D721Med (cell line): ENCODE data around the gene MMAB.

Source experiments
- DNase-seq: peaks from one replicate; pipeline ENCODE4 v3.0.0; 2011; ENCODE audit warnings: low spot score; ENCODE audit not compliant: insufficient read length
- FAIRE-seq: peaks from 2 replicates; lab custom pipeline; 2011; peaks lifted over from hg19 to GRCh38; lab: Jason Lieb, UNC
- TF ChIP-seq, protein P1 (sequence below): IDR thresholded peaks from 2 replicates; pipeline ENCODE4 v1.5.1; 2012; ENCODE audit warnings: mild to moderate bottlenecking, control low read depth; ENCODE audit not compliant: insufficient read depth; ENCODE audit errors: missing control alignments

The MMAB gene

DNA sequence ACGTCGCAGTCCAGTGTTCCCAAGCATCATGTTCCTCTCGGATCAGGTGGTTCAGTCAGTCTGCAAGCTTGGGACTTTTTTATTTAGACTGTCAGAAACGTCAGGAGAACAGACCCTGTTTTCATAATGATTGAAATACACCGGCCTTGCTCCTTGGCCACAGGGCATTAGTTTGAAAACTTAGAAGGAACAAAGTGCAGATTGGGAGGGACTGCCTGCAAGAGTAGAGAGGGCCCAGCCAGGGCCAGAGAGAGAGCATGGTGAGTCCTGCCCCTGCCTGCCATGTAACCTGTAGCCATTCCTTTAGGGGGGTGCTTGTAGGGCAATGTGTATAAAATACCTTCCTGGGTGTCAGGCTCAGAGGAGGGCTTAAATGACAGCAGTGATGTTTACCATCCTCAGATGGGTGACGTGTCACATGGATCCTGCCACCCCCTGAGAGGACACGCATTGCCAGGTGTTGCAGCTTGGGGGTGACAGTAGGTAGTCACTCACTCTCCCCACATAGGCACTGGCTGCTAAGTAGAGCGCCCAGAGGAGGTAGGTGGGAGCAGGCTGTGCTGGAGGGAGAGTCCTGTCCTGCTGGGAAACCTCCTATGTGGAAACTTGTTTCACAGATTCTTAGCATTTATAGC is 45.7 kb downstream of the MMAB start:
- FAIRE-seq (no peak), DNase-seq (no peak)
- TF ChIP-seq, protein P1, sequence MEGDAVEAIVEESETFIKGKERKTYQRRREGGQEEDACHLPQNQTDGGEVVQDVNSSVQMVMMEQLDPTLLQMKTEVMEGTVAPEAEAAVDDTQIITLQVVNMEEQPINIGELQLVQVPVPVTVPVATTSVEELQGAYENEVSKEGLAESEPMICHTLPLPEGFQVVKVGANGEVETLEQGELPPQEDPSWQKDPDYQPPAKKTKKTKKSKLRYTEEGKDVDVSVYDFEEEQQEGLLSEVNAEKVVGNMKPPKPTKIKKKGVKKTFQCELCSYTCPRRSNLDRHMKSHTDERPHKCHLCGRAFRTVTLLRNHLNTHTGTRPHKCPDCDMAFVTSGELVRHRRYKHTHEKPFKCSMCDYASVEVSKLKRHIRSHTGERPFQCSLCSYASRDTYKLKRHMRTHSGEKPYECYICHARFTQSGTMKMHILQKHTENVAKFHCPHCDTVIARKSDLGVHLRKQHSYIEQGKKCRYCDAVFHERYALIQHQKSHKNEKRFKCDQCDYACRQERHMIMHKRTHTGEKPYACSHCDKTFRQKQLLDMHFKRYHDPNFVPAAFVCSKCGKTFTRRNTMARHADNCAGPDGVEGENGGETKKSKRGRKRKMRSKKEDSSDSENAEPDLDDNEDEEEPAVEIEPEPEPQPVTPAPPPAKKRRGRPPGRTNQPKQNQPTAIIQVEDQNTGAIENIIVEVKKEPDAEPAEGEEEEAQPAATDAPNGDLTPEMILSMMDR = no peak

DNA sequence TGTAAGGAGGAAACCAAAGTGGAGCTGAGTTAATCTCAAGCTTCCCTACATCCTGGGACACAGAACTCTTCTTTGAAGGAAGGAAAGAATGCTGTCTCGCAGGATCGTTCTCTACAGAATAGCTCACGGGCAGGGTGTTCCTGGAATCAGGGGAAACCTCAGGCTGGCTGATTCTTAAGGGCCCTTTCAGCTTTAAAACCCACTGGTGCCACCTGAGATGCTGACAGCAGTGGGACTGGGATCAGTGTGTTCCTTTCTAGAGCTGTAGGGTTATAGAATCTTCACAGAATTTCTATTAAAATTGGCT is 48.1 kb downstream of the MMAB start:
- FAIRE-seq (no peak), DNase-seq (no peak)
- TF ChIP-seq, protein P1 = no peak

DNA sequence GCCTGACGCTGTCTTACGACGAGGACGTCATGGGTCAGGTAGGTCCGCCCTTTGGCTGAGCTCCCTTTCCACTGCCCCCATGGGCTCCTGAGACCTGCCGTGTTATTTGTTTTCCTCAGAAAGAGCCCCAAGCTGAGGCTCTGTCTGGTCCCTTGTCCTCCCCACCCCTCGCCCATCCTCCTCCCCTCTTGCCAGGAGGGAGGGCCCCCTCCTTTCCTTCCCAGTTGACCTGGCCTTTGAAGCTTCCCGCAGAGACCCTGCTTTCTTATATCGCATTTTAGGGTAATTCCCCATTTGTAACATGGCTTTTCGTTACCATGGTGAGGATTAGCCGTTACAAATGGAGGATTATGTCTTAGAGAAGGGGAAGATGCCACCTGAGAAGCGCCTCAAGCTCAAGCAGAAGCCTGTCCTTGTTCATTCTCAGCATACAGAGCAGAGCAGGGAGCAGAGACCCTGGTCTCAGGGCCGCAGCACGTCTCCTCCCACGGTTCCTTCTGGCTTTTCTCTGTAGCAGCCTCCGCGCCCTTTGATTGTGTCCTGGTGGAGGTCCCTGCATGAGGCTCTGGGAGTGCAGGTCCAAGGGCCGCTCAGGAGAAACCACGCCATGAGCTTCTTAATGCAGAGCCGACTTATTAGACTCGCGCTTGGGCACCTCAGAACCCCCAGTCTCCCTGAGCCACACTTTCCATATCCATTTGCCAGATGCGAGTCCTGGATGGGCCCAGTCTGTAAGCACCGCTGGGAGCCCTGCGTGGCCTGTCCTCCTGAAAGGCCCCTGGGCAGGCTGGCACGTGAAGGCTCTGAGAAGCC is 48.6 kb downstream of the MMAB start:
- DNase-seq (no peak), FAIRE-seq (peak; percentile 70)
- TF ChIP-seq, protein P1 = no peak

DNA sequence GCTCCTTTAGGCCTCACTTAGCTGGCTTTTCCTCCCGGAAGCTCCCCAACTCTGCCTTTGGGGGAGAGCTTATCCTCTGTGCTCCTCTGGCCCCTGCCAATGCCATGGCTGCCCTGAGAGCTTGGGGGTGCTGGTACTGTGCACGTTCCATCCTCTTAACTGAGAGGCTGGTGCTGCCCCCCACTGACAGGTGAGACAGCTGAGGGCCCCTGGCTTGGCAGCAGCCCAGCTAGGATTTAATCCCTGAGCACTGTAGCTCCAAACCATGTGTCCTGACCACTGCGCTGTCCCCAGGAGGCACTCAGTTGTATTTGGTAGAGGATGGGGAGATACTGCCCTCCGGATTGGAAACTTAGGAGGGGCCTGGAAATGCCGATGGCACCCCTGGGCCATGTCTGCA is 49.8 kb downstream of the MMAB start:
- FAIRE-seq (no peak), DNase-seq (no peak)
- TF ChIP-seq, protein P1 = peak; percentile 24

DNA sequence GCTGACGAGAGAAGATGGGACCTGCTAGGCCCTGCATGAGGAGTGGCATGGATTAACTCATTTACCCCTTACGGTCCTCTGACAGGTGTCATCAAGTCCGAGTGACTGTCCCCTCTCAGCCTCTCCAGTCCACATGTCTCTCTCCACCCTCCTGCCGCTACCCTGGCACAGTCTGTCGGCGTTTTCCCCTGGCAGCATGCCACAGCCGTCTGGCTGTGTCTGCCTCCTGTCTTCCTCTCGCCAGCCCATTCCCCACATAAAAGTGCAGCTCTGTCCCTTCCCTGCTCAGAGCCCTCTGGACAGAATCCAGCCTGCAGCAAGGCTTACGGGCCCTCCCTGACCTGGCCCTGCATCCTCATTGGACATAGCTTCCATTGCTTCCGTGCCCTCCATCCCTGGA is 50.2 kb downstream of the MMAB start:
- TF ChIP-seq, protein P1 = no peak
- no peak for FAIRE-seq
- no peak for DNase-seq

DNA sequence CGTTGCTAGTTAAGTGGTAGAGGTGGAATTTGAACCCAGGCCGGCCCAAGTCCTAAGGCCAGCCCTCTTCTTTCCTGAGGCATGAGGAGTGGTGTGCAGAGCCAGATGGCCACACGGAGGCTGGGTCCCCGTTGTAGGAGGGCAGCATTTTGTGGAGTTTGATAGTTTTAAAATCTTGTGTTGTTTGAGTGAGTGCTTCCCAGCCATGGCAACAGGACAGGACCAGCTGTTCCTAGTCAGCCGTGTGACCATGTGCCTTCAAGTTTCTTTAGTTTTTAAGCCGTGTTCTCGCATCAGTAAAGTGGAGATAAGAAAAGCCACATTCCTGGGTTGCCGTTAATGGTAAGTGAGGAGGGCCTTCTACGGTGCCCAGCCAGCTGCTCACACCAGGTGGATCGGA is 51.5 kb downstream of the MMAB start:
- TF ChIP-seq, protein P1 = no peak
- FAIRE-seq (no peak), DNase-seq (no peak)

DNA sequence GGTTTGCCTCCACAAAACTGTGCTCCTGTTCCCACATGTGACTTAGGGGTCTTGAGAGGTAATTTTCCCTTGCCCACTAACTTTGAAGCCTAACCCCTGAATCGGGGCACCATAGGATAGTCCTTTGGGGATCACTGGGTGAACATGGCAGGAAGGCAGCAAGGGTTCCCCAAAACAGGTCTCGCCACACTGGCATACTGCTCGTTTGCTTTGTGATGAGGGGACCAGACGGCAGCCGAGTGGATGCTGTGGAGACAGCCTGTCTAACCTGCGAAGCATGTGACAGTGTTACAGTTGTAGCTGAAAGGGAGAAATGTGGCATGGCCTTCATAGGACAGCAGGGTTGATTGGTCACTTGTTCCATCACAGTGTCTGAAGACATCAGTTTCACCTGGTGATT is 53.5 kb downstream of the MMAB start:
- no peak for DNase-seq
- TF ChIP-seq, protein P1 = no peak
- FAIRE-seq = no peak
